ENCODE measurements around the gene PDK2. TPM values are rescaled to one million over a fixed set of nuclear protein-coding genes. Genes with fewer than 3 reads are reported as not detected.

Gene PDK2
- total and polyA plus RNA-seq, 2 experiments from 2014 or later = 12.0 to 15.9 TPM

DNA sequence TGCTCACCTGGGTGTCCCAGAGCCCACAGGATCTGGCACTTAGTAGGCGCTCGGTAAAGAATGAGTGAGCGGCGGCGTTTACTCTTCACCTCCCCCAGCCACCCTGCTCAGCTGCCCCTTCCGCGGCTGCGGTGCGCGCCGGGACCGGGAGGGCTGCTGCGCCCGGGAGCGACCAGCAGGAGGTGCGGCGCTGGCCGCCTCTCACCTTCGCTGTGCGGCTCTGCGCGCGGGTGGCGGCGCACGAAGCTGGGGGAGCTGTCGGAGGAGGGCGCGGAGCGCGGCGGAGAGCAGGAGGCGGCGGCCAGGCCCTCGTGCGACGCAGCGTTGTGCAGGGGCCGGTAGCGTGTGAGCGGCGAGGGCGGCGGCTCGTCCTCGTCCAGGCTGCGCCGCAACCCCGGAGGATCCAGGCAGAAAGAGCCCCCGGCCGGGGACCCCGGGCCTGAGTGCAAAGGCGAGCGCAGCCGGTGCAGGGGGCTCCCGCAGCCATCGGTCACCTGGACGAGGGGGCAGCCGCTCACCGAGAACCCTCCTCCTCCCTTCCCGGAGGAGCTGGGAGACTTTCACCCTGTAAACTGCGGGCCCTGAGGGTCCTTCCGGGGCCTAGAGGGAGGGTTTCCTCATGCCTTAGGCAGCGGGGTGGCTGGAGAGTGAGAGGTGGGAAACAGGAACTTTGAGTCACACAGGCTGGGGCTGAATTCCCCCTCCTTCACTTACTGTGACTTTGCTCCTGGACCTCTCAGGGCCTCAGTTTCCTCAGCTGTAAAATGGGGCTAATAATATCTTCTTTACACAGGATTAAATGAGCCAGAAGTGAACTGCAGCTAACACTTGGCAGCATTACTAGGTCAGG, 22.3 kb downstream of the PDK2 start (continued):
- no peak for TF ChIP-seq ZNF462 (CRISPR knock-in tag; IDR thresholded peaks at IDR 0.05)
- TF ChIP-seq CREB1 (CRISPR knock-in tag; IDR thresholded peaks at IDR 0.05; ENCODE audit: low read depth) = 0 out of 2 replicates have a peak, but pooled peaks have one; percentile 22
- TF ChIP-seq, protein P1, sequence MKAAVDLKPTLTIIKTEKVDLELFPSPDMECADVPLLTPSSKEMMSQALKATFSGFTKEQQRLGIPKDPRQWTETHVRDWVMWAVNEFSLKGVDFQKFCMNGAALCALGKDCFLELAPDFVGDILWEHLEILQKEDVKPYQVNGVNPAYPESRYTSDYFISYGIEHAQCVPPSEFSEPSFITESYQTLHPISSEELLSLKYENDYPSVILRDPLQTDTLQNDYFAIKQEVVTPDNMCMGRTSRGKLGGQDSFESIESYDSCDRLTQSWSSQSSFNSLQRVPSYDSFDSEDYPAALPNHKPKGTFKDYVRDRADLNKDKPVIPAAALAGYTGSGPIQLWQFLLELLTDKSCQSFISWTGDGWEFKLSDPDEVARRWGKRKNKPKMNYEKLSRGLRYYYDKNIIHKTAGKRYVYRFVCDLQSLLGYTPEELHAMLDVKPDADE (IDR thresholded peaks at IDR 0.05) = no peak
- TF ChIP-seq EZH2phosphoT487 (IDR thresholded peaks at IDR 0.05; ENCODE audit: unreplicated experiment) = no peak
- no peak for TF ChIP-seq STAT1 (IDR thresholded peaks at IDR 0.05; ENCODE audit: unreplicated experiment)
- peak; percentile 41 for TF ChIP-seq EZH2 (IDR thresholded peaks at IDR 0.05; ENCODE audit: low read depth, unreplicated experiment)
- no peak for TF ChIP-seq ZNF114 (CRISPR knock-in tag; IDR thresholded peaks at IDR 0.05)
- TF ChIP-seq NANOG (IDR thresholded peaks at IDR 0.05; ENCODE audit: borderline replicate concordance) = no peak
